ENCODE measurements around the gene ZNG1B.
A peak's percentile ranks its signal among the peaks of the same experiment; 100 is the strongest.
"Not testable (repeated sequence)": the region's sequence is repeated elsewhere in the genome, so short reads cannot be mapped to it uniquely, and the experiment has no call there.

Gene ZNG1B

GRCh38 chr2:113437508-113438465 is at the start of gene ZNG1B:
Gene ZNG1B, plus strand, starts transcription at chr2:113437691. Its CDS starts 178 bp downstream, at chr2:113437869.
- peak within 1 kb of the TSS; percentile 44 for H3K4me3 ChIP-seq (ENCODE audit: low read depth, low read length)

GRCh38 chr2:113390124-113390849 is 47.2 kb upstream of the ZNG1B start:
- no peak overlapping the region for H3K4me3 ChIP-seq (ENCODE audit: low read depth, low read length)

GRCh38 chr2:113391073-113391472 is 46.4 kb upstream of the ZNG1B start:
- H3K4me3 ChIP-seq (ENCODE audit: low read depth, low read length), result no peak overlapping the region

- H3K4me3 ChIP-seq (ENCODE audit: low read depth, low read length), result no peak overlapping the region
Observed at GRCh38 chr2:113406114-113406513, 31.4 kb upstream of the ZNG1B start.

- H3K4me3 ChIP-seq (ENCODE audit: low read depth, low read length), result no peak overlapping the region
Observed at GRCh38 chr2:113407446-113408099, 29.9 kb upstream of the ZNG1B start.

- not testable (repeated sequence) for H3K4me3 ChIP-seq (ENCODE audit: low read depth, low read length)
Observed at GRCh38 chr2:113411725-113412352, 25.7 kb upstream of the ZNG1B start.

- H3K4me3 ChIP-seq (ENCODE audit: low read depth, low read length), result not testable (repeated sequence)
Observed at GRCh38 chr2:113412774-113413173, 24.7 kb upstream of the ZNG1B start.

GRCh38 chr2:113431773-113432172 is 5.7 kb upstream of the ZNG1B start:
- not testable (repeated sequence) for H3K4me3 ChIP-seq (ENCODE audit: low read depth, low read length)

- not testable (repeated sequence) for H3K4me3 ChIP-seq (ENCODE audit: low read depth, low read length)
Observed at GRCh38 chr2:113433468-113433867, 4.0 kb upstream of the ZNG1B start.

GRCh38 chr2:113465770-113466169 is 28.3 kb downstream of the ZNG1B start:
- not testable (repeated sequence) for H3K4me3 ChIP-seq (ENCODE audit: low read depth, low read length)

GRCh38 chr2:113476688-113477368 is 39.3 kb downstream of the ZNG1B start:
- not testable (repeated sequence) for H3K4me3 ChIP-seq (ENCODE audit: low read depth, low read length)

- H3K4me3 ChIP-seq (ENCODE audit: low read depth, low read length), result not testable (repeated sequence)
Observed at GRCh38 chr2:113496527-113496926, 59.0 kb downstream of the ZNG1B start.

- not testable (repeated sequence) for H3K4me3 ChIP-seq (ENCODE audit: low read depth, low read length)
Observed at GRCh38 chr2:113498365-113498764, 60.9 kb downstream of the ZNG1B start, which contains the start of gene FOXD4L1. Gene FOXD4L1, plus strand, starts transcription at chr2:113498665. Its CDS starts 592 bp downstream, at chr2:113499257.

- H3K4me3 ChIP-seq (ENCODE audit: low read depth, low read length), result not testable (repeated sequence)
Observed at GRCh38 chr2:113499019-113499885, 61.8 kb downstream of the ZNG1B start.

- not testable (repeated sequence) for H3K4me3 ChIP-seq (ENCODE audit: low read depth, low read length)
Observed at GRCh38 chr2:113499886-113500722, 62.6 kb downstream of the ZNG1B start.

- not testable (repeated sequence) for H3K4me3 ChIP-seq (ENCODE audit: low read depth, low read length)
Observed at GRCh38 chr2:113500723-113501038, 63.2 kb downstream of the ZNG1B start.

- H3K4me3 ChIP-seq (ENCODE audit: low read depth, low read length), result peak overlapping the region; percentile 1
Observed at GRCh38 chr2:113502216-113503093, 65.0 kb downstream of the ZNG1B start.

All from iPS-11a (cell line).